GM23248 (cell line): ENCODE measurements around the gene DOLK.

ENCODE experiments used
- EZH2 ChIP-seq: fragments of 200-600 bp; sonication (generic); IDR thresholded peaks from 2 replicates; pipeline ENCODE4 v1.6.1; 2018; ENCODE audit warnings: antibody characterized with exemption, mild to moderate bottlenecking; ENCODE audit not compliant: insufficient read depth, poor library complexity, severe bottlenecking
- EZH2phosphoT487 ChIP-seq: fragments of 200-600 bp; sonication (generic); IDR thresholded peaks from 2 replicates; pipeline ENCODE4 v1.6.1; 2018; ENCODE audit warnings: antibody characterized with exemption, moderate library complexity, mild to moderate bottlenecking, low read depth; ENCODE audit not compliant: insufficient read depth

DNA sequence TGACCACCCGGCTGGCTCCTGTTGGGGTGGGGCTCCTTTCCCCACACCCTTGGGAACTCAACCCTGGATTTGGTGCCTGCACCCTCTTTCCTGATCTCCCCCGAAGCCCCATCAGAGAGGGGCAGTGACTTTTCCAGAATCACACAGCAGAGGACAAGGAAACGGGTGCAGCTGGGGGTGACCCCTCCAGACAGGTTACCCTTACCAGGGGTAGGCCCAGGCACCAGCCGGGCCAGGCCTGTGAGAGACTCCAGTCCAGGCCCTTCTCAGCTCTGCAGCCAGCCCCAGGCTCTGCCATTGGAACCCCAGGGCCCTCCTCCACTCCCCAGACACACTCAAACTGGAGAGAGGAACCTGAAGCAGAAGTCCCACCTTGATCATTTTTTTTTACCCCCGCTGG, 45.6 kb downstream of the DOLK start:
- TF ChIP-seq EZH2phosphoT487 = no peak
- TF ChIP-seq EZH2 = no peak
